SK-N-SH (cell line): ENCODE data around the gene PLSCR1.

Experiments
- CTCF ChIP-seq: fragments of 200-600 bp; sonication (generic); IDR thresholded peaks from 2 replicates; pipeline ENCODE4 v1.6.1; 2017; ENCODE audit warnings: antibody characterized with exemption, mild to moderate bottlenecking, moderate library complexity
- RAD21 ChIP-seq: IDR thresholded peaks from 2 replicates; pipeline ENCODE4 v1.6.1; 2012; ENCODE audit warnings: mild to moderate bottlenecking, low read length

GRCh38 chr3:146468234-146468633 lies 76.2 kb downstream of the PLSCR1 start:
- TF ChIP-seq CTCF (no peak), RAD21 (no peak)
